GM18861 (cell line): ENCODE measurements around the gene TBC1D10B.
"Not testable (repeated sequence)": the region's sequence is repeated elsewhere in the genome, so short reads cannot be mapped to it uniquely, and the experiment has no call there.

Experiments
- ATAC-seq: cut with Tn5 transposase; IDR thresholded peaks from one replicate; pipeline ENCODE4 v1.9.1; 2021; ENCODE audit not compliant: unreplicated experiment

TBC1D10B gene

DNA sequence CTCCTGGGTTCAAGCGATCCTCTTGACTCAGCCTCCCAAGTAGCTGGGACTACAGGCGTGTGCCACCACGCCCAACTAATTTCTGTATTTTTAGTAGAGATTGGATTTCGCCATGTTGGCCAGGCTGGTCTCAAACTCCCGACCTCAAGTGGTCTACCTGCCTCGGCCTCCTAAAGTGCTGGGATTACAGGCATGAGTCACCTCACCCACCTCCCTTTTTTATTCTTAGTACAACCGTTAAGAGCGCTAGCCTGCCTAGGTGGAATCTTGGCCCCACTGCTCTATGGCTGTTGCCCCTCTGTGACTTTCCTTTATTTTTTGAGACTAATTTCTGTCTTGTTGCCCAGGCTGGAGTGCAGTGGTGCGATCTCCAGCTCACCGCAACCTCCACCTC is 32.3 kb downstream of the TBC1D10B start:
- ATAC-seq: not testable (repeated sequence)

DNA sequence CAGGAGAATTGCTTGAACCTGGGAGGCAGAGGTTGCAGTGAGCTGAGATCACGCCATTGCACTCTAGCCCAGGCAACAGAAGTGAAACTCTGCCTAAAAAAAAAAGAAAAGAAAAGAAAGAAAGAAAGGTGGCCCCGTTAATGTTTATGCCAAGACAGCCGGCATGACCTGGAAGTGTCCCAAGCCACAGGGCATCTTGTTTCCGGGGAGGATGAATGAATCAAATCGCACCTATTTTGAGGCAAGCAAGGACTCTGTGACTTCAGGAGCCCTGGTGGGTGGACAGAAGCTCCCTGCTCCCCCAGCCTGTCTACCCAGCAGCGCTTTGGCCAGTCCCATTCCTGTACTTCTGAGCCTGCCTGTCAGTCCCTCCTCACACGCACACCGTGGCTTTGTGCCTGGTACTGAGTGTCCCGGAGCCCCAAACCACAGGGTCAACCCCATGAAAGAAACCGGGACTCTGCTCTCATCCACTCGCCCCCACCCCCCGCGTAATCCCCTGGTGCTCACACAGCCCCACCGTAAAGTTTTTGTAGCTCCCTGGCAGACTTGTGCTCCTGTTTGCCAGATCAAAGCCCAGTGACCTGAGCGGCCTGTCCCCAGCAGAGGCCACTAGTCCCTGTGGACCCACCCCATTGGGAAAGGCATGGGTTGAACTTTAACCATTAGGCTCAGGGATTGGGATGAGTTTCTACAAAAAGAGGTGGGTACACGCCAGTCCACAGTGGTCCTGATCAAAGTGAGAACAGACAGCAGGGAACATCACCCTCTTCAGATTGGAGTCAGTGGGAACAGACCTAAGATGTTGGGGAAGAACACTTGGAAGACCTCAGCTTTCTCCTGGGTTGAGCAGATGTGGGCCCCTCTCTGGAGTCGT is 34.5 kb downstream of the TBC1D10B start:
- ATAC-seq: no peak

GRCh38 chr16:30335028-30335597 is 35.2 kb downstream of the TBC1D10B start:
- ATAC-seq: peak; percentile 53

GRCh38 chr16:30334473-30334989 is 35.8 kb downstream of the TBC1D10B start:
- ATAC-seq: peak; percentile 77

- not testable (repeated sequence) for ATAC-seq
These were observed 46.1 kb downstream of the TBC1D10B start for GRCh38 chr16:30324220-30324619.

DNA sequence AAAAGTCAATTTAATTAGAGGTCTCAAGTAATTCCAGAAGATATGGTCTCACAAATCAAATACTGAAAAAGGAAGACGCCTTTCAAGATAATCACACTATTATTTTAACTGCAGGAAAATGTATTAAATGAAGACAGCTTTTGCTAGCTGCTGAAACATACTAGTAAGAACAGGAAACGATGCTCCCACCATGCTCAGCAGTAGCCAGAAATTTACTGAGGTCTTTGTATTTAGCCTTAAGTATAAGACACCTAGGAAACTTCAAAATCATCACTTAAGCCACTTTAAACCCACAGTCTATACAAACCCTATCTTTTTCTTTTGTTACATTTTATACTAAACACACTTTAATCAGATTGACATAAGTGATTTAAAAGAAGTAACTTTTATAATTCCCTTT is 51.6 kb downstream of the TBC1D10B start:
- ATAC-seq: not testable (repeated sequence)

GRCh38 chr16:30310937-30311336 is 59.4 kb downstream of the TBC1D10B start:
- ATAC-seq: not testable (repeated sequence)

GRCh38 chr16:30309255-30309654 is 61.0 kb downstream of the TBC1D10B start:
- not testable (repeated sequence) for ATAC-seq
